DMS53 treated with DMSO at 0.1 percent for 48 hours (cell line): ENCODE data around the gene WDR72.

Source experiments
- DNase-seq: peaks from one replicate; lab custom pipeline; 2025; ENCODE audit not compliant: unreplicated experiment; lab: John Stamatoyannopoulos, UW

The WDR72 gene

GRCh38 chr15:53611145-53611920 lies 148.1 kb downstream of the WDR72 start:
- DNase-seq = peak; percentile 1

GRCh38 chr15:53591041-53591440 lies 168.4 kb downstream of the WDR72 start:
- DNase-seq = no peak

GRCh38 chr15:53590380-53590779 lies 169.1 kb downstream of the WDR72 start:
- no peak for DNase-seq

- no peak for DNase-seq
Observed at GRCh38 chr15:53589520-53590057, 169.9 kb downstream of the WDR72 start.

- no peak for DNase-seq
Observed at GRCh38 chr15:53588773-53589172, 170.7 kb downstream of the WDR72 start.

- DNase-seq = peak; percentile 13
Observed at GRCh38 chr15:53586799-53587198, 172.7 kb downstream of the WDR72 start.

GRCh38 chr15:53581513-53581912 lies 177.9 kb downstream of the WDR72 start:
- DNase-seq = no peak

GRCh38 chr15:53580366-53580765 lies 179.1 kb downstream of the WDR72 start:
- no peak for DNase-seq

GRCh38 chr15:53576841-53577240 lies 182.6 kb downstream of the WDR72 start:
- DNase-seq = no peak

GRCh38 chr15:53573091-53573490 lies 186.4 kb downstream of the WDR72 start:
- no peak for DNase-seq

- DNase-seq = no peak
Observed at GRCh38 chr15:53569751-53570480, 189.5 kb downstream of the WDR72 start.

GRCh38 chr15:53566912-53567311 lies 192.6 kb downstream of the WDR72 start:
- no peak for DNase-seq

- no peak for DNase-seq
Observed at GRCh38 chr15:53565721-53566120, 193.7 kb downstream of the WDR72 start.

- no peak for DNase-seq
Observed at GRCh38 chr15:53564647-53565046, 194.8 kb downstream of the WDR72 start.

- no peak for DNase-seq
Observed at GRCh38 chr15:53563627-53564026, 195.8 kb downstream of the WDR72 start.

- DNase-seq = peak; percentile 52
Observed at GRCh38 chr15:53559364-53560277, 199.8 kb downstream of the WDR72 start.

GRCh38 chr15:53558384-53558783 lies 201.1 kb downstream of the WDR72 start:
- no peak for DNase-seq

GRCh38 chr15:53555226-53555625 lies 204.2 kb downstream of the WDR72 start:
- no peak for DNase-seq

GRCh38 chr15:53549697-53550305 lies 209.7 kb downstream of the WDR72 start:
- DNase-seq = peak; percentile 88

GRCh38 chr15:53548236-53548635 lies 211.2 kb downstream of the WDR72 start:
- DNase-seq = no peak
